GM19025 (cell line): ENCODE results near the gene ADAMTS8.

Experiments used
- ATAC-seq: cut with Tn5 transposase; IDR thresholded peaks from one replicate; pipeline ENCODE4 v1.9.1; 2021; ENCODE audit warnings: mild to moderate bottlenecking, low read depth, moderate library complexity; ENCODE audit not compliant: unreplicated experiment

ADAMTS8 gene

GRCh38 chr11:130403271-130403804 is 25.1 kb downstream of the ADAMTS8 start:
- ATAC-seq: no peak

GRCh38 chr11:130402570-130402969 is 25.8 kb downstream of the ADAMTS8 start:
- ATAC-seq: no peak

GRCh38 chr11:130400781-130401483 is 27.5 kb downstream of the ADAMTS8 start:
- no peak for ATAC-seq

GRCh38 chr11:130399196-130399595 is 29.2 kb downstream of the ADAMTS8 start:
- ATAC-seq: no peak

- no peak for ATAC-seq
Observed at GRCh38 chr11:130397780-130398179, 30.6 kb downstream of the ADAMTS8 start.

GRCh38 chr11:130396965-130397364 is 31.4 kb downstream of the ADAMTS8 start:
- ATAC-seq: no peak

- no peak for ATAC-seq
Observed at GRCh38 chr11:130394615-130395014, 33.8 kb downstream of the ADAMTS8 start.

- ATAC-seq: no peak
Observed at GRCh38 chr11:130391711-130392110, 36.7 kb downstream of the ADAMTS8 start.

GRCh38 chr11:130390071-130390758 is 38.2 kb downstream of the ADAMTS8 start:
- no peak for ATAC-seq

- ATAC-seq: no peak
Observed at GRCh38 chr11:130389335-130389935, 39.0 kb downstream of the ADAMTS8 start.

- no peak for ATAC-seq
Observed at GRCh38 chr11:130388607-130389205, 39.7 kb downstream of the ADAMTS8 start.

GRCh38 chr11:130386056-130386455 is 42.4 kb downstream of the ADAMTS8 start:
- ATAC-seq: no peak

GRCh38 chr11:130383344-130384211 is 44.8 kb downstream of the ADAMTS8 start:
- ATAC-seq: no peak

- ATAC-seq: no peak
Observed at GRCh38 chr11:130381317-130381716, 47.1 kb downstream of the ADAMTS8 start.

- no peak for ATAC-seq
Observed at GRCh38 chr11:130380778-130381177, 47.6 kb downstream of the ADAMTS8 start.

GRCh38 chr11:130379276-130379675 is 49.1 kb downstream of the ADAMTS8 start:
- ATAC-seq: no peak

- ATAC-seq: no peak
Observed at GRCh38 chr11:130370845-130371590, 57.4 kb downstream of the ADAMTS8 start.

GRCh38 chr11:130369713-130370112 is 58.7 kb downstream of the ADAMTS8 start:
- ATAC-seq: no peak

- no peak for ATAC-seq
Observed at GRCh38 chr11:130369141-130369691, 59.2 kb downstream of the ADAMTS8 start.
